Testis (tissue), 2 donors: Measurements from ENCODE around the gene MEGF6.

Source experiments
- CTCF ChIP-seq, 3 experiments: fragments of 450-650 bp in 2 of 3; fragments of 200-600 bp in 1 of 3; sonication (generic) in 1 of 3; IDR thresholded peaks; one replicate each; pipeline ENCODE4 v1.5.1; 2016 to 2019; ENCODE audit warnings: antibody characterized with exemption in 3 of 3, mild to moderate bottlenecking in 2 of 3, moderate library complexity in 1 of 3
- POLR2A ChIP-seq: fragments of 450-650 bp; IDR thresholded peaks from one replicate; pipeline ENCODE4 v1.6.1; 2017; ENCODE audit warnings: antibody characterized with exemption, mild to moderate bottlenecking, moderate library complexity

GRCh38 chr1:3660704-3661103, 49.4 kb upstream of the MEGF6 start:
- no peak for TF ChIP-seq CTCF (IDR thresholded peaks at IDR 0.05)
- no peak for TF ChIP-seq POLR2A
